OCI-LY7 (cell line): ENCODE data around the gene CIAO1. TPM values are rescaled to one million over a fixed set of nuclear protein-coding genes. Genes with fewer than 3 reads are reported as not detected.

Experiments
- BruUV-seq: library from RNA; stranded (reverse); fragments of 400-500 nt; replicated peaks from 2 replicates; lab custom pipeline; 2021; lab: Mats Ljungman, UMichigan
- CTCF ChIA-PET: fragments of 300-600 bp; sonication (Branson Sonifier 250); formaldehyde crosslinking; loops from one replicate; lab custom pipeline; 2022; ENCODE audit warnings: antibody characterized with exemption; ENCODE audit not compliant: unreplicated experiment; lab: Charles Lee
- POLR2A ChIA-PET: fragments of 300-600 bp; sonication (Branson Sonifier 250); formaldehyde crosslinking; loops from one replicate; lab custom pipeline; 2022; ENCODE audit warnings: antibody characterized with exemption; lab: Charles Lee
- DNase-seq: peaks from one replicate; pipeline ENCODE4 v3.0.0-alpha.2; 2015; ENCODE audit warnings: low spot score
- H2AFZ ChIP-seq: fragments of 200-600 bp; sonication (generic), shearing (Covaris generic); 2 replicates; pipeline ENCODE4 v1.6.1; 2014; ENCODE audit warnings: mild to moderate bottlenecking, antibody characterized with exemption, low read length, moderate library complexity
- H3K27ac ChIP-seq: fragments of 200-600 bp; sonication (generic); 2 replicates; pipeline ENCODE4 v1.5.1; 2014; ENCODE audit warnings: mixed run types, low read depth, mild to moderate bottlenecking, moderate library complexity, low read length, inconsistent platforms; ENCODE audit not compliant: poor library complexity, severe bottlenecking
- H3K36me3 ChIP-seq: fragments of 200-600 bp; sonication (generic); 2 replicates; pipeline ENCODE4 v1.6.1; 2014; ENCODE audit warnings: mild to moderate bottlenecking, antibody characterized with exemption, low read length, moderate library complexity, mixed read lengths; ENCODE audit not compliant: insufficient read depth
- H3K4me1 ChIP-seq: fragments of 200-600 bp; sonication (generic); 2 replicates; pipeline ENCODE4 v1.5.1; 2014; ENCODE audit warnings: mild to moderate bottlenecking, low read length; ENCODE audit not compliant: insufficient read depth, poor library complexity, severe bottlenecking
- H3K4me2 ChIP-seq: fragments of 200-600 bp; sonication (generic); 2 replicates; pipeline ENCODE4 v1.6.1; 2014; ENCODE audit warnings: mild to moderate bottlenecking, low read length
- H3K4me3 ChIP-seq: fragments of 200-600 bp; sonication (generic); 2 replicates; pipeline ENCODE4 v1.5.1; 2014; ENCODE audit warnings: mild to moderate bottlenecking, low read depth, low read length; ENCODE audit not compliant: poor library complexity, severe bottlenecking
- H3K79me2 ChIP-seq: fragments of 200-600 bp; sonication (generic); 2 replicates; pipeline ENCODE4 v1.6.1; 2016; ENCODE audit warnings: low read depth, mild to moderate bottlenecking, low read length, moderate library complexity, mixed read lengths; ENCODE audit not compliant: insufficient read depth
- H3K9me2 ChIP-seq: fragments of 200-600 bp; sonication (generic); 2 replicates; pipeline ENCODE4 v1.6.1; 2016; ENCODE audit warnings: mild to moderate bottlenecking, low read length, mixed read lengths; ENCODE audit not compliant: insufficient read depth
- H3K9me3 ChIP-seq: fragments of 200-600 bp; sonication (generic); 2 replicates; pipeline ENCODE4 v1.6.1; 2014; ENCODE audit warnings: mild to moderate bottlenecking, mixed run types, low read length, mixed read lengths
- H4K20me1 ChIP-seq: fragments of 200-600 bp; sonication (generic); 2 replicates; pipeline ENCODE4 v1.6.1; 2014; ENCODE audit warnings: mild to moderate bottlenecking, antibody characterized with exemption, low read length, moderate library complexity, mixed read lengths; ENCODE audit not compliant: insufficient read depth
- CTCF ChIP-seq: fragments of 200-600 bp; sonication (generic); conservative IDR thresholded peaks from 2 replicates; pipeline ENCODE4 v1.5.1; 2014; ENCODE audit warnings: mild to moderate bottlenecking, antibody characterized with exemption, low read length, moderate library complexity, mixed read lengths
- EZH2phosphoT487 ChIP-seq: fragments of 200-600 bp; sonication (generic); IDR thresholded peaks from 2 replicates; pipeline ENCODE4 v1.6.1; 2018; ENCODE audit warnings: low read depth, borderline replicate concordance, mild to moderate bottlenecking, mixed run types, antibody characterized with exemption, low read length, moderate library complexity, mixed read lengths
- intact Hi-C: fragments of 100-400 bp; cut with micrococcal nuclease; formaldehyde crosslinking; loops from one replicate; pipeline ENCODE4 v1.10.0; 2022; ENCODE audit not compliant: unreplicated experiment
- total RNA-seq, 2 experiments: library from RNA; depleted of rRNA in 1 of 2; stranded (reverse); fragments of >200 nt in 1 of 2; shearing (Covaris generic) in 1 of 2; gene quantifications; 2 replicates each; pipeline ENCODE4 v1.2.3, GENCODE V29; 2014 to 2022

CIAO1 gene
- total RNA-seq, 2 experiments from 2014 or later: 89.6 to 128 TPM

- CTCF ChIA-PET: interaction anchor here (0.7 to 1.2 kb wide), 4 partner anchors 32 to 273 kb away, joined by 3 to 5 read pairs (median 4); partner anchors contain the start of gene STARD7
- no peaks in the 10 kb centered on the region for H3K9me3 ChIP-seq
- H3K27ac ChIP-seq: peak overlapping the region; percentile 62
- peak overlapping the region; percentile 79 for H3K4me3 ChIP-seq
- H4K20me1 ChIP-seq: peaks cover 13% of the 10 kb centered on the region
- no peak for TF ChIP-seq CTCF
- no peak for TF ChIP-seq EZH2phosphoT487
- peak; percentile 53 for DNase-seq
- H3K9me2 ChIP-seq: no peaks in the 10 kb centered on the region
- H3K36me3 ChIP-seq: peaks cover 57% of the 10 kb centered on the region
- H3K4me1 ChIP-seq: peaks cover 30% of the 10 kb centered on the region
- peaks cover 51% of the 10 kb centered on the region for H3K79me2 ChIP-seq
- peak overlapping the region; percentile 99 for H3K4me2 ChIP-seq
- POLR2A ChIA-PET: interaction anchor here (0.6 to 1.0 kb wide), 3 partner anchors 24 to 91 kb away, joined by 3 to 5 read pairs (median 3); no protein-coding TSS in a partner anchor
- no TSS peak for BruUV-seq
- intact Hi-C loops: loop anchor here (1.0 to 10.0 kb wide), 5 partner anchors 24 to 239 kb away; partner anchors contain the start of genes ASTL, DUSP2 and NEURL3
- H2AFZ ChIP-seq: peak overlapping the region; percentile 20; the same call in 1 of the 2 replicates
Measured at GRCh38 chr2:96265349-96265839, 631 bp upstream of the CIAO1 start.

- no peaks in the 10 kb centered on the region for H3K9me2 ChIP-seq
- no peaks in the 10 kb centered on the region for H3K9me3 ChIP-seq
- peak; percentile 71 for DNase-seq
- POLR2A ChIA-PET: interaction anchor here (0.6 to 1.2 kb wide), 7 partner anchors 17 to 92 kb away, joined by 3 to 6 read pairs (median 3); no protein-coding TSS in a partner anchor
- no TSS peak for BruUV-seq
- H3K4me1 ChIP-seq: peaks cover 20% of the 10 kb centered on the region
- H3K79me2 ChIP-seq: peaks cover 43% of the 10 kb centered on the region
- H4K20me1 ChIP-seq: peaks cover 13% of the 10 kb centered on the region
- peaks cover 63% of the 10 kb centered on the region for H3K36me3 ChIP-seq
- peak overlapping the region; percentile 79 for H3K4me3 ChIP-seq
- no peak overlapping the region for H3K27ac ChIP-seq
- no peak overlapping the region for H2AFZ ChIP-seq
- CTCF ChIA-PET: interaction anchor here (0.9 kb wide), 1 partner anchor 93 kb away, joined by 4 read pairs; no protein-coding TSS in a partner anchor
- H3K4me2 ChIP-seq: peak overlapping the region; percentile 77
- intact Hi-C loops: loop anchor here (5.0 to 10.0 kb wide), 2 partner anchors 85 to 237 kb away; partner anchors contain the start of gene NEURL3
- TF ChIP-seq EZH2phosphoT487 (no peak), CTCF (peak; percentile 75)
Measured at GRCh38 chr2:96267159-96267971, 1.3 kb downstream of the CIAO1 start.
